GM21576 (cell line): ENCODE data around the gene CDC14C.
"Not testable (repeated sequence)": the region's sequence is repeated elsewhere in the genome, so short reads cannot be mapped to it uniquely, and the experiment has no call there.

Experiments
- ATAC-seq: cut with Tn5 transposase; IDR thresholded peaks from one replicate; pipeline ENCODE4 v1.9.1; 2021; ENCODE audit warnings: mild to moderate bottlenecking, moderate library complexity; ENCODE audit not compliant: unreplicated experiment

Gene CDC14C

GRCh38 chr7:48924433-48924832 is at the start of gene CDC14C:
TSS of gene CDC14C (plus strand) at chr7:48924547. CDS start at chr7:48924673, 126 bp downstream.
- ATAC-seq: no peak

- no peak for ATAC-seq
Observed at GRCh38 chr7:48875045-48875916, 49.1 kb upstream of the CDC14C start.

- no peak for ATAC-seq
Observed at GRCh38 chr7:48876087-48876486, 48.3 kb upstream of the CDC14C start.

GRCh38 chr7:48880851-48881250 is 43.5 kb upstream of the CDC14C start:
- ATAC-seq: no peak

- no peak for ATAC-seq
Observed at GRCh38 chr7:48887500-48887899, 36.8 kb upstream of the CDC14C start.

GRCh38 chr7:48894574-48894973 is 29.8 kb upstream of the CDC14C start:
- no peak for ATAC-seq

GRCh38 chr7:48899932-48900331 is 24.4 kb upstream of the CDC14C start:
- no peak for ATAC-seq

- no peak for ATAC-seq
Observed at GRCh38 chr7:48901966-48902365, 22.4 kb upstream of the CDC14C start.

GRCh38 chr7:48904975-48905374 is 19.4 kb upstream of the CDC14C start:
- no peak for ATAC-seq

- ATAC-seq: not testable (repeated sequence)
Observed at GRCh38 chr7:48905686-48906085, 18.7 kb upstream of the CDC14C start.

GRCh38 chr7:48909887-48910286 is 14.5 kb upstream of the CDC14C start:
- ATAC-seq: not testable (repeated sequence)

GRCh38 chr7:48931481-48931880 is 7.1 kb downstream of the CDC14C start:
- ATAC-seq: no peak

GRCh38 chr7:48932126-48932910 is 8.0 kb downstream of the CDC14C start:
- ATAC-seq: no peak

- no peak for ATAC-seq
Observed at GRCh38 chr7:48933549-48934085, 9.3 kb downstream of the CDC14C start.

- no peak for ATAC-seq
Observed at GRCh38 chr7:48938539-48939295, 14.4 kb downstream of the CDC14C start.

GRCh38 chr7:48943279-48943990 is 19.1 kb downstream of the CDC14C start:
- no peak for ATAC-seq

- no peak for ATAC-seq
Observed at GRCh38 chr7:48955916-48956315, 31.6 kb downstream of the CDC14C start.

- no peak for ATAC-seq
Observed at GRCh38 chr7:48959676-48960075, 35.3 kb downstream of the CDC14C start.

- no peak for ATAC-seq
Observed at GRCh38 chr7:48962821-48963505, 38.6 kb downstream of the CDC14C start.

- ATAC-seq: no peak
Observed at GRCh38 chr7:48964074-48964473, 39.7 kb downstream of the CDC14C start.
